H1 (cell line): ENCODE measurements around the gene ARPP21. TPM values are rescaled to one million over a fixed set of nuclear protein-coding genes. Genes with fewer than 3 reads are reported as not detected.

Source experiments
- CTCF ChIA-PET: fragments of 300-600 bp; sonication (Branson Sonifier 250); formaldehyde crosslinking; loops from one replicate; lab custom pipeline; 2021; ENCODE audit not compliant: partially characterized antibody; lab: Charles Lee
- POLR2A ChIA-PET: fragments of 300-600 bp; sonication (Branson Sonifier 250); formaldehyde crosslinking; loops from one replicate; lab custom pipeline; 2021; ENCODE audit warnings: inconsistent platforms; ENCODE audit not compliant: partially characterized antibody; lab: Charles Lee
- DNase-seq, 2 experiments: peaks; one replicate each; pipeline versions ENCODE4 v3.0.0 to v3.0.0-alpha.2; 2010 to 2022; ENCODE audit warnings: low spot score in 2 of 2, low read depth in 1 of 2, mixed read lengths in 1 of 2
- FAIRE-seq: peaks from 2 replicates; lab custom pipeline; 2011; peaks lifted over from hg19 to GRCh38; lab: Jason Lieb, UNC
- H2AFZ ChIP-seq: 2 replicates; pipeline ENCODE4 v1.8.1; 2012; ENCODE audit warnings: low read length, inconsistent platforms
- H2AK5ac ChIP-seq: 2 replicates; pipeline ENCODE4 v1.6.1; 2013; ENCODE audit warnings: low read depth, low read length
- H2BK120ac ChIP-seq: replicated peaks from 2 replicates; pipeline ENCODE3; 2013; ENCODE audit warnings: low read depth, low read length, inconsistent platforms
- H2BK12ac ChIP-seq: 2 replicates; pipeline ENCODE4 v1.6.1; 2013; ENCODE audit warnings: low read depth, low read length
- H2BK15ac ChIP-seq: 2 replicates; pipeline ENCODE4 v1.6.1; 2013; ENCODE audit warnings: low read length
- H2BK20ac ChIP-seq: 2 replicates; pipeline ENCODE4 v1.6.1; 2013; ENCODE audit warnings: low read length
- H2BK5ac ChIP-seq: 2 replicates; pipeline ENCODE4 v1.6.1; 2013; ENCODE audit warnings: low read depth, low read length
- H3K14ac ChIP-seq: 2 replicates; pipeline ENCODE4 v1.6.1; 2013; ENCODE audit warnings: inconsistent platforms; ENCODE audit not compliant: insufficient read length
- H3K18ac ChIP-seq: 2 replicates; pipeline ENCODE4 v1.6.1; 2013; ENCODE audit warnings: low read length; ENCODE audit errors: extremely low read depth
- H3K23ac ChIP-seq: 2 replicates; pipeline ENCODE4 v1.6.1; 2013; ENCODE audit warnings: inconsistent platforms; ENCODE audit not compliant: insufficient read length
- H3K23me2 ChIP-seq: 2 replicates; pipeline ENCODE4 v1.6.1; 2013; ENCODE audit warnings: low read depth, low read length
- H3K27ac ChIP-seq: 2 replicates; pipeline ENCODE4 v1.6.1; 2011; ENCODE audit warnings: low read depth, low read length, inconsistent platforms
- H3K27me3 ChIP-seq, 4 experiments: replicated peaks in 1 of 4; 1 replicate in 1 of 4; 2 replicates in 3 of 4; pipeline versions ENCODE4 v1.6.1 to v1.8.1; 2011 to 2013; ENCODE audit warnings: low read length in 3 of 4, mild to moderate bottlenecking in 3 of 4, inconsistent platforms in 2 of 4, mixed read lengths in 2 of 4, moderate library complexity in 1 of 4; ENCODE audit not compliant: control insufficient read depth in 3 of 4, insufficient read depth in 3 of 4; ENCODE audit errors: extremely low read depth in 1 of 4
- H3K36me3 ChIP-seq, 4 experiments: 2 replicates each; pipeline versions ENCODE4 v1.6.1 to v1.8.1; 2011 to 2013; ENCODE audit warnings: mild to moderate bottlenecking in 4 of 4, low read length in 3 of 4, moderate library complexity in 2 of 4, control low read depth in 1 of 4, inconsistent platforms in 1 of 4; ENCODE audit not compliant: insufficient read depth in 4 of 4, control insufficient read depth in 2 of 4
- H3K4ac ChIP-seq: replicated peaks from 2 replicates; pipeline ENCODE3; 2013; ENCODE audit warnings: low read length, low read depth, mixed read lengths, inconsistent platforms; ENCODE audit not compliant: insufficient read length
- H3K4me1 ChIP-seq, 4 experiments: replicated peaks in 1 of 4; 1 replicate in 1 of 4; 2 replicates in 3 of 4; pipeline versions ENCODE4 v1.6.1 to v1.8.1; 2011 to 2013; ENCODE audit warnings: low read length in 3 of 4, inconsistent platforms in 2 of 4, mixed read lengths in 1 of 4; ENCODE audit not compliant: insufficient read depth in 4 of 4, control insufficient read depth in 3 of 4
- H3K4me2 ChIP-seq, 2 experiments: 2 replicates each; pipeline versions ENCODE4 v1.6.1 to v1.8.1; 2011 to 2013; ENCODE audit warnings: low read depth in 2 of 2, low read length in 2 of 2, control low read depth in 1 of 2, inconsistent platforms in 1 of 2, mild to moderate bottlenecking in 1 of 2; ENCODE audit not compliant: insufficient read depth in 1 of 2
- H3K4me3 ChIP-seq, 4 experiments: fragments of 200-600, 300-600 bp in 1 of 4; sonication (generic), shearing (Covaris generic), sonication (Bioruptor Twin) in 1 of 4; 2 replicates each; pipeline versions ENCODE4 v1.5.1 to v1.8.1; 2011 to 2016; ENCODE audit warnings: low read length in 4 of 4, low read depth in 3 of 4, control low read depth in 2 of 4, inconsistent platforms in 2 of 4, mild to moderate bottlenecking in 2 of 4, mixed read lengths in 1 of 4, moderate library complexity in 1 of 4; ENCODE audit not compliant: insufficient read depth in 2 of 4; ENCODE audit errors: extremely low read depth in 1 of 4
- H3K56ac ChIP-seq: replicated peaks from 2 replicates; pipeline ENCODE3; 2013; ENCODE audit warnings: low read depth, mild to moderate bottlenecking, mixed read lengths, low read length, inconsistent platforms; ENCODE audit not compliant: insufficient read length
- H3K79me1 ChIP-seq: 2 replicates; pipeline ENCODE4 v1.6.1; 2013; ENCODE audit warnings: low read depth, low read length, control low read depth
- H3K79me2 ChIP-seq, 2 experiments: 2 replicates each; pipeline versions ENCODE4 v1.6.1 to v1.8.1; 2012 to 2013; ENCODE audit warnings: low read length in 2 of 2, mild to moderate bottlenecking in 2 of 2, inconsistent platforms in 1 of 2; ENCODE audit not compliant: insufficient read depth in 2 of 2, control insufficient read depth in 1 of 2
- H3K9ac ChIP-seq, 4 experiments: replicated peaks in 1 of 4; 1 replicate in 1 of 4; 2 replicates in 3 of 4; pipeline versions ENCODE4 v1.6.1 to v1.8.1; 2011 to 2013; ENCODE audit warnings: low read depth in 3 of 4, low read length in 3 of 4, control low read depth in 2 of 4, mild to moderate bottlenecking in 2 of 4, moderate library complexity in 2 of 4, inconsistent platforms in 1 of 4; ENCODE audit errors: extremely low read depth in 1 of 4
- H3K9me3 ChIP-seq, 2 experiments: 2 replicates each; pipeline versions ENCODE4 v1.6.1 to v1.8.1; 2012 to 2013; ENCODE audit warnings: mild to moderate bottlenecking in 2 of 2, moderate library complexity in 2 of 2, control low read depth in 1 of 2, inconsistent platforms in 1 of 2, low read depth in 1 of 2, low read length in 1 of 2, mixed read lengths in 1 of 2; ENCODE audit not compliant: insufficient read depth in 2 of 2
- H4K20me1 ChIP-seq, 2 experiments: replicated peaks in 1 of 2; 2 replicates each; pipeline versions ENCODE3 to v1.8.1; 2011 to 2013; ENCODE audit warnings: inconsistent platforms in 2 of 2, low read length in 2 of 2, mild to moderate bottlenecking in 1 of 2; ENCODE audit not compliant: insufficient read depth in 2 of 2, control insufficient read depth in 1 of 2
- H4K5ac ChIP-seq: 2 replicates; pipeline ENCODE4 v1.6.1; 2013; ENCODE audit warnings: low read length, low read depth, mixed read lengths, inconsistent platforms; ENCODE audit not compliant: insufficient read length
- H4K8ac ChIP-seq: 2 replicates; pipeline ENCODE4 v1.8.0; 2013; ENCODE audit warnings: mild to moderate bottlenecking, moderate library complexity, low read length, inconsistent platforms; ENCODE audit not compliant: insufficient read depth; ENCODE audit errors: extremely low read depth
- H4K91ac ChIP-seq: replicated peaks from 2 replicates; pipeline ENCODE3; 2013; ENCODE audit warnings: low read length, mixed read lengths, inconsistent platforms; ENCODE audit not compliant: insufficient read length
- ATF2 ChIP-seq: IDR thresholded peaks from 2 replicates; pipeline ENCODE4 v1.6.1; 2012; ENCODE audit warnings: low read length, inconsistent platforms
- BACH1 ChIP-seq: IDR thresholded peaks from 2 replicates; pipeline ENCODE4 v1.6.1; 2012; ENCODE audit warnings: low read length, improper control_type of control experiment
- CEBPB ChIP-seq: IDR thresholded peaks from 2 replicates; pipeline ENCODE4 v1.6.1; 2012; ENCODE audit warnings: low read depth, low read length
- FOSL1 ChIP-seq: IDR thresholded peaks from 2 replicates; pipeline ENCODE4 v1.6.1; 2011; ENCODE audit warnings: mild to moderate bottlenecking, low read depth, low read length, moderate library complexity; ENCODE audit not compliant: insufficient read depth
- JUN ChIP-seq: IDR thresholded peaks from 2 replicates; pipeline ENCODE4 v1.6.1; 2011; ENCODE audit warnings: low read depth, mild to moderate bottlenecking, improper control_type of control experiment, low read length
- NANOG ChIP-seq: IDR thresholded peaks from 2 replicates; pipeline ENCODE4 v1.6.1; 2011; ENCODE audit warnings: low read length, low read depth, mild to moderate bottlenecking, inconsistent platforms; ENCODE audit not compliant: insufficient read depth, poor library complexity, severe bottlenecking
- POLR2A ChIP-seq, 2 experiments: IDR thresholded peaks; 1 replicate in 1 of 2; 2 replicates in 1 of 2; pipeline ENCODE4 v1.6.1; 2011; ENCODE audit warnings: low read depth in 2 of 2, low read length in 2 of 2, mild to moderate bottlenecking in 2 of 2; ENCODE audit errors: control extremely low read depth in 1 of 2
- RXRA ChIP-seq: IDR thresholded peaks from 2 replicates; pipeline ENCODE4 v1.6.1; 2011; ENCODE audit warnings: low read depth, mild to moderate bottlenecking, low read length, moderate library complexity; ENCODE audit not compliant: insufficient read depth
- SUZ12 ChIP-seq: fragments of 200-600 bp; sonication (generic); IDR thresholded peaks from 2 replicates; pipeline ENCODE4 v1.6.1; 2012; ENCODE audit warnings: mild to moderate bottlenecking, inconsistent platforms, low read length, moderate library complexity, mixed read lengths
- TAF1 ChIP-seq: IDR thresholded peaks from 2 replicates; pipeline ENCODE4 v1.6.1; 2011; ENCODE audit warnings: mild to moderate bottlenecking, low read depth, low read length
- YY1 ChIP-seq: IDR thresholded peaks from 2 replicates; pipeline ENCODE4 v1.6.1; 2011; ENCODE audit warnings: low read depth, mild to moderate bottlenecking, low read length
- WGBS, 2 experiments: shearing (Covaris generic) in 1 of 2; methylation state at CpG; one replicate each; pipeline versions ENCODE4 v1.1.6 to v1.1.7; 2013 to 2015; ENCODE audit warnings: low lambda C conversion rate in 2 of 2, mixed read lengths in 2 of 2, inconsistent platforms in 1 of 2, low coverage in 1 of 2, missing lambda C conversion rate in 1 of 2; ENCODE audit not compliant: insufficient replicate concordance in 2 of 2, insufficient coverage in 1 of 2, insufficient read length in 1 of 2; ENCODE audit errors: extremely low coverage in 1 of 2, missing lambda C conversion rate in 1 of 2; 5-methylcytosine and 5-hydroxymethylcytosine counted together
- polyA plus RNA-seq, 7 experiments: library from polyadenylated mRNA; depleted of rRNA in 3 of 7; stranded (reverse) in 5 of 7; unstranded in 2 of 7; fragments of >200 nt in 5 of 7; fragments of 200-250 nt in 2 of 7; gene quantifications; 1 replicate in 5 of 7; 2 replicates in 1 of 7; 4 replicates in 1 of 7; pipeline versions ENCODE4 v1.2.1 to v1.2.3, GENCODE V29; 2011 to 2013; ENCODE audit warnings: missing spikeins in 2 of 7, mixed read lengths in 2 of 7
- total RNA-seq: library from RNA; stranded (reverse); fragmentation: NEBNext Ultra II Directional; extraction: Animal tissue kit (Norgen Biotek cat#: 25700); gene quantifications from 2 replicates; pipeline ENCODE4 v1.2.1, GENCODE V29; 2021
- TF ChIP-seq, protein P1 (sequence below): IDR thresholded peaks from 2 replicates; pipeline ENCODE4 v1.6.1; 2011; ENCODE audit warnings: low read depth, mild to moderate bottlenecking, low read length; ENCODE audit not compliant: insufficient read depth

Gene ARPP21
- total and polyA plus RNA-seq, 2 of the 8 experiments (the other 6 are each of a cell fraction or from before 2014, with no cell fraction given): not detected

DNA sequence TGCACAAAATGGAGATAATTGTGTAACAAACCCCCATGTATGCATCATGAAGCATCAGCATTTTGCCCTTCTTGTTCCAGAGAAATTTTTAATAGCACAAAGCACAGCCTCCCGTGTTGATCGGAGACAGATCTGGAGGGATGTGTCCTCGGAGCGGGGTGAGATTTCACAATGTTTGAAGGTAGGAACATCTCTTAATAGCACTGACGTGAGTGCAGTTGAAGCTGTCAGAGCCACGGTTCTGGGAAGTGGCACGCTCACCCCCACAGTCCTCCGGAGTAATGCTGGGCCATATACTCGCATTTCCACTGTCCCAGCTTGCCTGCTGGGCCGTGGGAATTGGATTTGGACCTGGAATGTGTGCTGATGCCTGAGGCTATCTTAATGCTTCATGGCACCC, 24.1 kb downstream of the ARPP21 start:
- no peaks in the 10 kb centered on the region for H3K36me3 ChIP-seq
- H3K79me1 ChIP-seq: no peaks in the 10 kb centered on the region
- ChIA-PET CTCF (no interaction called here), POLR2A (no interaction called here)
- DNase-seq (no peak), FAIRE-seq (no peak)
- H3K14ac ChIP-seq: no peak overlapping the region
- H2BK15ac ChIP-seq: 0 out of 2 replicates have a peak overlapping the region, but pooled peaks have one; percentile 50
- H3K4me1 ChIP-seq: no peaks in the 10 kb centered on the region; a peak in 1 of 7 replicates
- no peaks in the 10 kb centered on the region for H3K79me2 ChIP-seq
- no peak overlapping the region for H3K27ac ChIP-seq
- H2AFZ ChIP-seq: no peak overlapping the region
- H3K18ac ChIP-seq: no peak overlapping the region
- no peak overlapping the region for H4K8ac ChIP-seq
- no peak overlapping the region for H3K4me3 ChIP-seq
- H2BK5ac ChIP-seq: no peak overlapping the region
- no peaks in the 10 kb centered on the region for H4K20me1 ChIP-seq
- H4K5ac ChIP-seq: no peak overlapping the region
- H2AK5ac ChIP-seq: no peak overlapping the region
- H4K91ac ChIP-seq: no peak overlapping the region
- no peak overlapping the region for H3K4ac ChIP-seq
- no peak overlapping the region for H3K23ac ChIP-seq
- H3K27me3 ChIP-seq: no peaks in the 10 kb centered on the region
- H2BK20ac ChIP-seq: no peak overlapping the region
- H3K4me2 ChIP-seq: no peak overlapping the region
- no peak overlapping the region for H3K9ac ChIP-seq
- no peak for TF ChIP-seq ATF2
- no peak for TF ChIP-seq BACH1
- TF ChIP-seq, protein P1, sequence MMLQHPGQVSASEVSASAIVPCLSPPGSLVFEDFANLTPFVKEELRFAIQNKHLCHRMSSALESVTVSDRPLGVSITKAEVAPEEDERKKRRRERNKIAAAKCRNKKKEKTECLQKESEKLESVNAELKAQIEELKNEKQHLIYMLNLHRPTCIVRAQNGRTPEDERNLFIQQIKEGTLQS: no peak
- TF ChIP-seq SUZ12: no peak
- TF ChIP-seq JUN: no peak
- TF ChIP-seq TAF1: no peak
- no peak for TF ChIP-seq POLR2A (IDR thresholded peaks at IDR 0.05; ENCODE audit: control extremely low read depth in 1 of 2, low read depth in 2 of 2, low read length in 2 of 2)
- no peak for TF ChIP-seq RXRA
- no peak for TF ChIP-seq NANOG
- no peak for TF ChIP-seq YY1
- TF ChIP-seq CEBPB: no peak
- no peak for TF ChIP-seq FOSL1
- H2BK12ac ChIP-seq: no peak overlapping the region
- WGBS, 2 experiments: 92% methylated on average over 10 of the region's 10 CpGs; no CpG with 5 or more reads in 1 of the 2 experiments
- no peak overlapping the region for H2BK120ac ChIP-seq
- no peaks in the 10 kb centered on the region for H3K23me2 ChIP-seq
- H3K56ac ChIP-seq: no peak overlapping the region
- no peaks in the 10 kb centered on the region for H3K9me3 ChIP-seq
